Subcutaneous adipose tissue (tissue), 4 donors: ENCODE data around the gene TFEB. TPM values are rescaled to one million over a fixed set of nuclear protein-coding genes. Genes with fewer than 3 reads are reported as not detected.

Experiments used
- total RNA-seq, 4 donors: library from RNA; depleted of rRNA; stranded (reverse); fragments of >200 nt; gene quantifications; one replicate each; pipeline ENCODE4 v1.1.0, GENCODE V29; 2016
- TF ChIP-seq, protein P1 (sequence below): fragments of 450-650 bp; IDR thresholded peaks from one replicate; pipeline ENCODE4 v1.5.1; 2016; ENCODE audit warnings: low read depth, mild to moderate bottlenecking, control low read depth, antibody characterized with exemption, moderate library complexity

TFEB gene
- total RNA-seq, 4 donors from 2014 or later = 6.5 to 11.9 (median 10.9) TPM

DNA sequence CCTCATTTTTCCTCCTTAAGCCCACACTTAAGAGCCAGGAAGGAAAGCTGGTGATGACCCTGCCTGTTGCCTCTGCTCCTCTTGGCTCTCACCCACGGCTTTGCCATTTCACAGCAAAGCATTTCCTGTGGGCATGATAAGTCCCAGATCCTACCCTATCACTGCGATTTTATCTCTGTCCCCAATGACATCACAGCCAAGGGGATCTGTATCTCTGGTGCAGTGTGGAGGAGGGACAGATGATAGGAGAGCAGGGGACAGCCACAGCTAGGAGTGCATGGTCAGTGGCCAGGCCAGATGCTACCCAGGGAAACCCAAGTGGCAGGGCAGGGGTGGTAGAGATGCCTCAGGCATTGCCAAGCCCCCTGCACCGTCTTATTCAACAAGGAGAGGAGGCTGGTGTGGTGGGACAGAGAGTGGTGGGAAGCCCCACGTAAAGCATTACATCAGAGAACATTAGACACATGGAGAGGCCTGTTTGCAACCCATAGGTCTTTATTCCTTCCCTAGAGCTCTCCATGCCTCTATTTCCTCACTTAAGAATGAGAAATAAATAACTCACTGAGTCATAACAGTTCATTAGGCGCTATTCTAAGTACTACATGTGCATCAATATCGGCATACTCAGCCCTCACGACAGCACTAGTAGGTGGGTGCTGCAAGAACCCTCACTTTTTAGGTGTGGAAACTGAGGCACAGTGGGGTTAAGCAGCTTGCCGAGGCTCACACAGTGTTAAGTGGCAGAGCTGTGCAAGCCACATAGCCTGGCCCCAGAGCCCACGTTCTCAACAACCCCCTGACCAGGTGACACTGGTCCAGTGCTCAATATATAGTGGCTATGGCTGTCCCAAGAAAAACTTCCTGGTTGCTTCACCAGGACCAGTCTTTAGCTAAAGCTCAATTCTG lies 4.6 kb downstream of the TFEB start:
- TF ChIP-seq, protein P1, sequence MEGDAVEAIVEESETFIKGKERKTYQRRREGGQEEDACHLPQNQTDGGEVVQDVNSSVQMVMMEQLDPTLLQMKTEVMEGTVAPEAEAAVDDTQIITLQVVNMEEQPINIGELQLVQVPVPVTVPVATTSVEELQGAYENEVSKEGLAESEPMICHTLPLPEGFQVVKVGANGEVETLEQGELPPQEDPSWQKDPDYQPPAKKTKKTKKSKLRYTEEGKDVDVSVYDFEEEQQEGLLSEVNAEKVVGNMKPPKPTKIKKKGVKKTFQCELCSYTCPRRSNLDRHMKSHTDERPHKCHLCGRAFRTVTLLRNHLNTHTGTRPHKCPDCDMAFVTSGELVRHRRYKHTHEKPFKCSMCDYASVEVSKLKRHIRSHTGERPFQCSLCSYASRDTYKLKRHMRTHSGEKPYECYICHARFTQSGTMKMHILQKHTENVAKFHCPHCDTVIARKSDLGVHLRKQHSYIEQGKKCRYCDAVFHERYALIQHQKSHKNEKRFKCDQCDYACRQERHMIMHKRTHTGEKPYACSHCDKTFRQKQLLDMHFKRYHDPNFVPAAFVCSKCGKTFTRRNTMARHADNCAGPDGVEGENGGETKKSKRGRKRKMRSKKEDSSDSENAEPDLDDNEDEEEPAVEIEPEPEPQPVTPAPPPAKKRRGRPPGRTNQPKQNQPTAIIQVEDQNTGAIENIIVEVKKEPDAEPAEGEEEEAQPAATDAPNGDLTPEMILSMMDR = no peak

DNA sequence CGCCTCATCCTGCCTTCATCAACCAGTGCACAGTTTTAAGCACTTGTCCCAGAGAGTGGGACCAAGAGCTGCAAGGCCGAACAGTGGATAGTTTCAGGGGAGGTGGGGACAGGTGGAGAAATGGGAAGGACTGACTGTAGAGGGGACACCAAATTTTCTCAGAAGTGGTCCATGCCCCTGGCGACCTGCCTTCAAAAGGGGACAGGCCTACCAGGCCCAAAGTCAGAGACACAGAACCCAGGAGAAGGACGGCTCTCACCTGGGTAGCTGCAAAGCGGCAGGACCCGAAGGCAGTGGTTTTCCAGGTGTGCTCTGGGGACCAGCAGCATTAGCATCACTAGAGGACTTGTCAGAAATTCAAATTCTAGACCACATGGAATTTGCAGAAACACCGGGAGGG lies 5.8 kb downstream of the TFEB start:
- TF ChIP-seq, protein P1 = no peak

DNA sequence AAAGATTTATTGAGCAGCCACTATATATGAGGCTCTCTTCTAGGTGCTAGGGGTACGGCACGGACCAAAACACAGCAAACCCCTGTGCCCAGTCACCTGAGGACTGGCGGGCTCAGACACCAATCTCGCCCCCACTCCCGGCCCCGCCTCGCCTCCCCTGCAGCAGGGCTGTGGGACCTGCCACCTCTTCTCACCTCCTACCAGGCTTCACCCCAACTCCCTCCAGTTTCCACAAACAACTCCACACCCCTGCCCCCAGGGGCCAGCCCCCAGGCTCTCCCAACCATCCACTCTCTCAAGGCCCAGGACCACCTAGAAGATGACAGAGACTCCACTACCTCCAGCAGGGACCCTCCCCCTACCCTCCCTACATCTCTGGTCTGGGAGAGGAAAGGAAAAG lies 6.5 kb downstream of the TFEB start:
- TF ChIP-seq, protein P1 = no peak

DNA sequence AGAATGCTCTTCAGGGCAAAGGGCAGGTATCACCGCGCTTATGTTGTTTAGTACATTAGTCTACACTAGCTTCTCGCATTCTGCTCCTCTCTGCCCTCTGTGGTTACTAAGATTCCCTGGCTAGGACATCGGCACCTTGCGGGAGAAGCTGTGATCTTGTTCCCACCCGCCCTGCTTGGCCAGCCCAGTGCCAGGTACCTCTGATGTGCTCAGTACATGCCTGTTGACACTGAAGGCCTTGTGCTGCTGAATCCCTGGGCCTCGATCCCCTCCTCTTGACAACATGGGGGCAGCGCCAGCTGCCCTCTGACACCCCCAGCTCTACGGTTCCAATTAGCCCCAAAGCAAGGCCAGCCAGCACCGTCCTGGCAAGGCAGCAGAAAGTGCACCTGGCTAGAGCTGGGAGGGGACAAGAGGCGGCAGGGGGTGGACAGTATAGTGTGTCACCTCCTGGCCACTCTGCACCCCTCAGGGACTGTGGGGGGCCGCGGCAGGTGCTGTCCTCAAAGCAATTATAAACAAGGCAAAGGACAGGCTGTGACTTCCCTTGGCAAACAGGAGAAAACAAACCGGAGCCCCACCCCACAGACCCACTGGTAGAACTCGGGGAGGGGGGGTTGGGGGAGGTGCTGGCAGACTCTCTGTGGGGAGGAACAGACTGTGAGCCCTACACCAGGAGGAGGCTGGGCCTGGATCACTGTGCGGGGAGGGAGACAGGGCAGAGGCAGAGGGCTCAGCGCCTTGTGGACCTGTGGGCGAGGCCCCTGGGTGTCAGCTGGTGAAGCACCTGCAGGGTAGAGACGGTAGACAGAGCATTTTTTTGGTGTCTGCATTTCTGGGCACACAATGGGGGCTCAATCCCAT lies 7.1 kb downstream of the TFEB start:
- TF ChIP-seq, protein P1 = no peak

DNA sequence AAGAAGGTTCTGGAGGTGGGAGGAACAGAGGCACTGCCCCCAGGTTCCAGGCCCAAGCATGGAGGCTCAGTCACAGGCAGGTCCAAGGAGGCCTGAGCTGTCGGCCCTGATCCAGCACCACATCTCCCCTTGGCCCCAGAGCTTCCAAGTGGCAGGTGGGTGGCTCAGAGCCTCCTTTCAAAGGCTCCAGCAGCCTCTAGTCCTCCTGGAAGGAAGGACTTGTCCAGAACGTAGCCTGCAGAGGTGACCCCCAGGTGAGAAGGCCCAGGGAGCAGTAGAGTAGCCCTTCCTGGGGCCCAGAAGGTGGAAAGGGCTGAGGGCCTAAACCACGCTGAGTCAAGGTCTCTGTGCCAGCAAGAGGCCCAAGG lies 7.7 kb downstream of the TFEB start:
- TF ChIP-seq, protein P1 = no peak

DNA sequence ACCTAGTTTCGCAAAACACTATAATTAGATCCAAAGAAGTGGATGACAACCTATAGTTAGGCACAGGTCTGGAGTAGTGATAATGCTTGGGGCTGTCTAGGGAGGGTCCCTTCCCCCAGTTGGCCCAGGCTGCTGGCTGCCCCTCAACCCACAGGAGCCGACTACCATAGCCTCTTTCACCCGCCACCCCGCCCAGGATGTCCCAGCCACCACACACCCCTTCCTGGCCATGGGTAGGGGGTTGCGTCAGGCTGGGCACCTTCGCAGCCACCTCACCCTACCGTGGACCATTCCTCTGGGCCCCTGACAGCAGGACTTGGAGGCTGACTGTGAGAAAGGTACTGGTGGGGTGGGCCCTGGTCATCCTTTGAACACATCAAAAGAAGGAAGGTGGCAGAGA lies 8.5 kb downstream of the TFEB start:
- TF ChIP-seq, protein P1 = no peak
